GM06990 (cell line): ENCODE data around the gene ZDHHC7.

Experiments
- DNase-seq: peaks from one replicate; pipeline ENCODE4 v3.0.0-alpha.2; 2011; ENCODE audit not compliant: insufficient read length; ENCODE audit errors: extremely low read depth
- H3K27me3 ChIP-seq: replicated peaks from 2 replicates; pipeline ENCODE4 v1.6.0; 2011; ENCODE audit warnings: low read length; ENCODE audit not compliant: control insufficient read depth, insufficient read depth
- H3K36me3 ChIP-seq: 2 replicates; pipeline ENCODE4 v1.5.1; 2011; ENCODE audit warnings: low read length; ENCODE audit not compliant: control insufficient read depth, insufficient read depth
- H3K4me3 ChIP-seq: replicated peaks from 2 replicates; pipeline ENCODE4 v1.5.1; 2011; ENCODE audit warnings: low read depth, mild to moderate bottlenecking, control low read depth, low read length
- CTCF ChIP-seq: IDR thresholded peaks from 2 replicates; pipeline ENCODE4 v1.5.1; 2011; ENCODE audit warnings: low read length, control low read depth, mild to moderate bottlenecking, inconsistent platforms; ENCODE audit not compliant: insufficient read depth, poor library complexity, severe bottlenecking

ZDHHC7 gene

GRCh38 chr16:84975066-84975465 is 36.3 kb downstream of the ZDHHC7 start:
- Histone ChIP-seq H3K36me3 (peaks cover 13% of the 10 kb centered on the region), H3K27me3 (no peaks in the 10 kb centered on the region), H3K4me3 (no peak overlapping the region)
- no peak for DNase-seq
- TF ChIP-seq CTCF = no peak

GRCh38 chr16:84973776-84974523 is 37.4 kb downstream of the ZDHHC7 start:
- Histone ChIP-seq H3K4me3 (no peak overlapping the region), H3K36me3 (peaks cover 13% of the 10 kb centered on the region), H3K27me3 (no peaks in the 10 kb centered on the region)
- TF ChIP-seq CTCF = no peak
- no peak for DNase-seq

GRCh38 chr16:84973236-84973635 is 38.1 kb downstream of the ZDHHC7 start:
- DNase-seq = no peak
- Histone ChIP-seq H3K36me3 (peaks cover 13% of the 10 kb centered on the region), H3K27me3 (no peaks in the 10 kb centered on the region), H3K4me3 (no peak overlapping the region)
- no peak for TF ChIP-seq CTCF

GRCh38 chr16:84970447-84971127 is 40.7 kb downstream of the ZDHHC7 start:
- no peaks in the 10 kb centered on the region for H3K27me3 ChIP-seq
- no peak overlapping the region for H3K4me3 ChIP-seq
- peaks cover under 1% of the 10 kb centered on the region; the same call in 1 of the 2 replicates for H3K36me3 ChIP-seq
- peak; percentile 59 for DNase-seq
- peak; percentile 92 for TF ChIP-seq CTCF

GRCh38 chr16:84967828-84968227 is 43.5 kb downstream of the ZDHHC7 start:
- no peak for TF ChIP-seq CTCF
- Histone ChIP-seq H3K4me3 (no peak overlapping the region), H3K27me3 (no peaks in the 10 kb centered on the region), H3K36me3 (no peaks in the 10 kb centered on the region)
- DNase-seq = no peak
